Endodermal cell (in vitro differentiated cells): ENCODE results near the gene POLE3. TPM values are rescaled to one million over a fixed set of nuclear protein-coding genes. Genes with fewer than 3 reads are reported as not detected.

ENCODE experiments used
- DNase-seq: peaks from one replicate; pipeline ENCODE4 v3.0.0-alpha.2; 2017
- H3K27ac ChIP-seq: 2 replicates; pipeline ENCODE4 v1.5.1; 2013; ENCODE audit warnings: mild to moderate bottlenecking, low read depth, low read length, moderate library complexity
- H3K27me3 ChIP-seq: 2 replicates; pipeline ENCODE4 v1.6.1; 2013; ENCODE audit warnings: mild to moderate bottlenecking, low read length, moderate library complexity; ENCODE audit not compliant: insufficient read depth, control insufficient read depth, poor library complexity, severe bottlenecking
- H3K36me3 ChIP-seq: 2 replicates; pipeline ENCODE4 v1.7.0; 2013; ENCODE audit warnings: mild to moderate bottlenecking, low read length, moderate library complexity; ENCODE audit not compliant: control insufficient read depth, insufficient read depth
- H3K4me1 ChIP-seq: one replicate; pipeline ENCODE4 v1.7.0; 2013; ENCODE audit warnings: low read length; ENCODE audit not compliant: control insufficient read depth, insufficient read depth
- H3K4me3 ChIP-seq: 2 replicates; pipeline ENCODE4 v1.5.1; 2013; ENCODE audit warnings: mild to moderate bottlenecking, low read length, moderate library complexity
- H3K9ac ChIP-seq: 2 replicates; pipeline ENCODE4 v1.6.1; 2013; ENCODE audit warnings: mild to moderate bottlenecking, low read length, moderate library complexity; ENCODE audit not compliant: poor library complexity, severe bottlenecking; ENCODE audit errors: extremely low read depth
- H3K9me3 ChIP-seq: 2 replicates; pipeline ENCODE4 v1.6.1; 2013; ENCODE audit warnings: mild to moderate bottlenecking, low read length, moderate library complexity; ENCODE audit not compliant: control insufficient read depth
- H3K27ac Mint-ChIP-seq: 2 replicates; pipeline ENCODE4 v1.8.0; 2020; ENCODE audit warnings: mixed read lengths
- H3K27me3 Mint-ChIP-seq: 2 replicates; pipeline ENCODE4 v1.8.0; 2021; ENCODE audit warnings: mild to moderate bottlenecking, mixed read lengths; ENCODE audit not compliant: insufficient read depth
- H3K36me3 Mint-ChIP-seq: 2 replicates; pipeline ENCODE4 v1.8.0; 2020; ENCODE audit warnings: low read depth, mixed read lengths
- H3K4me1 Mint-ChIP-seq: 2 replicates; pipeline ENCODE4 v1.8.0; 2020; ENCODE audit warnings: mixed read lengths
- H3K4me3 Mint-ChIP-seq: 2 replicates; pipeline ENCODE4 v1.8.0; 2020; ENCODE audit warnings: mild to moderate bottlenecking, moderate library complexity, mixed read lengths
- H3K9me3 Mint-ChIP-seq: 2 replicates; pipeline ENCODE4 v1.8.0; 2020; ENCODE audit warnings: mild to moderate bottlenecking, mixed read lengths
- whole genome bisulfite sequencing, 2 experiments: methylation state at CpG; one replicate each; pipeline versions ENCODE4 v1.1.5 to v1.1.7; 2013; ENCODE audit warnings: missing lambda C conversion rate in 2 of 2, mixed read lengths in 1 of 2; ENCODE audit not compliant: insufficient coverage in 1 of 2, insufficient read length in 1 of 2; 5-methylcytosine and 5-hydroxymethylcytosine counted together
- total RNA-seq, 2 donors: library from RNA; stranded (reverse); fragmentation: NEBNext Ultra II Directional in 1 of 2; extraction: Animal tissue kit (Norgen Biotek cat#: 25700) in 1 of 2; gene quantifications; 2 replicates in 1 of 2; 3 replicates in 1 of 2; pipeline ENCODE4 v1.2.1, GENCODE V29; 2021
- TF ChIP-seq, protein P1 (sequence below): fragments of 200-600 bp; sonication (generic); conservative IDR thresholded peaks from 2 replicates; pipeline ENCODE4 v1.5.0; 2021; ENCODE audit warnings: antibody characterized with exemption, mild to moderate bottlenecking

The POLE3 gene
- total RNA-seq, 2 donors from 2014 or later = 36.5 to 45.6 TPM

- Mint-ChIP-seq H3K4me3 (no peak overlapping the region), H3K9me3 (no peaks in the 10 kb centered on the region), H3K36me3 (peaks cover 40% of the 10 kb centered on the region), H3K4me1 (peaks cover 16% of the 10 kb centered on the region), H3K27ac (no peak overlapping the region), H3K27me3 (no peaks in the 10 kb centered on the region)
- no peak overlapping the region for H3K27ac ChIP-seq
- no peak overlapping the region for H3K9ac ChIP-seq
- no peak for DNase-seq
- TF ChIP-seq, protein P1, sequence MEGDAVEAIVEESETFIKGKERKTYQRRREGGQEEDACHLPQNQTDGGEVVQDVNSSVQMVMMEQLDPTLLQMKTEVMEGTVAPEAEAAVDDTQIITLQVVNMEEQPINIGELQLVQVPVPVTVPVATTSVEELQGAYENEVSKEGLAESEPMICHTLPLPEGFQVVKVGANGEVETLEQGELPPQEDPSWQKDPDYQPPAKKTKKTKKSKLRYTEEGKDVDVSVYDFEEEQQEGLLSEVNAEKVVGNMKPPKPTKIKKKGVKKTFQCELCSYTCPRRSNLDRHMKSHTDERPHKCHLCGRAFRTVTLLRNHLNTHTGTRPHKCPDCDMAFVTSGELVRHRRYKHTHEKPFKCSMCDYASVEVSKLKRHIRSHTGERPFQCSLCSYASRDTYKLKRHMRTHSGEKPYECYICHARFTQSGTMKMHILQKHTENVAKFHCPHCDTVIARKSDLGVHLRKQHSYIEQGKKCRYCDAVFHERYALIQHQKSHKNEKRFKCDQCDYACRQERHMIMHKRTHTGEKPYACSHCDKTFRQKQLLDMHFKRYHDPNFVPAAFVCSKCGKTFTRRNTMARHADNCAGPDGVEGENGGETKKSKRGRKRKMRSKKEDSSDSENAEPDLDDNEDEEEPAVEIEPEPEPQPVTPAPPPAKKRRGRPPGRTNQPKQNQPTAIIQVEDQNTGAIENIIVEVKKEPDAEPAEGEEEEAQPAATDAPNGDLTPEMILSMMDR = no peak
- no peaks in the 10 kb centered on the region for H3K27me3 ChIP-seq
- 94 to 96% methylated on average over 3 to 5 of the region's 5 CpGs for WGBS, 2 experiments
- no peak overlapping the region for H3K4me3 ChIP-seq
- H3K9me3 ChIP-seq = no peaks in the 10 kb centered on the region
- peaks cover 10% of the 10 kb centered on the region for H3K4me1 ChIP-seq
- H3K36me3 ChIP-seq = peaks cover 32% of the 10 kb centered on the region
Observed at GRCh38 chr9:113372059-113372458, 38.4 kb downstream of the POLE3 start.

- Histone ChIP-seq H3K9me3 (no peaks in the 10 kb centered on the region), H3K27ac (no peak overlapping the region), H3K36me3 (peaks cover 32% of the 10 kb centered on the region), H3K9ac (no peak overlapping the region), H3K27me3 (no peaks in the 10 kb centered on the region), H3K4me1 (peaks cover 10% of the 10 kb centered on the region), H3K4me3 (no peak overlapping the region)
- H3K4me1 Mint-ChIP-seq = peaks cover 16% of the 10 kb centered on the region
- TF ChIP-seq, protein P1 = peak; percentile 20
- DNase-seq = no peak
- no peaks in the 10 kb centered on the region for H3K9me3 Mint-ChIP-seq
- H3K4me3 Mint-ChIP-seq = no peak overlapping the region
- no peaks in the 10 kb centered on the region for H3K27me3 Mint-ChIP-seq
- H3K27ac Mint-ChIP-seq = no peak overlapping the region
- 79 to 87% methylated on average over 5 to 8 of the region's 8 CpGs for WGBS, 2 experiments
- peaks cover 42% of the 10 kb centered on the region for H3K36me3 Mint-ChIP-seq
Observed at GRCh38 chr9:113370806-113371325, 39.6 kb downstream of the POLE3 start.

DNA sequence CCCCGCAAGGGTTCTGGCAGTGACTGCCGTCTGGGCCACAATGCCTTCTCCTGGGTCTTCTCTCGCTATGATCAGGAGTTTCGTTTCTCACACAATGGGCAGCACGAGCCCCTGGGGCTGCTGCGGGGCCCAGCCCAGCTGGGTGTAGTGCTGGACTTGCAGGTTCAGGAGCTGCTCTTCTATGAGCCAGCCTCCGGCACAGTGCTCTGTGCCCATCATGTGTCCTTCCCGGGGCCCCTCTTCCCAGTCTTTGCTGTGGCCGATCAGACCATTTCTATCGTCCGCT, 40.7 kb downstream of the POLE3 start:
- Histone ChIP-seq H3K27ac (no peak overlapping the region), H3K9me3 (no peaks in the 10 kb centered on the region), H3K27me3 (no peaks in the 10 kb centered on the region), H3K4me1 (peaks cover 10% of the 10 kb centered on the region), H3K4me3 (no peak overlapping the region), H3K36me3 (peaks cover 29% of the 10 kb centered on the region), H3K9ac (no peak overlapping the region)
- Mint-ChIP-seq H3K36me3 (peaks cover 35% of the 10 kb centered on the region), H3K9me3 (no peaks in the 10 kb centered on the region), H3K27ac (no peak overlapping the region), H3K4me1 (peaks cover 15% of the 10 kb centered on the region), H3K27me3 (no peaks in the 10 kb centered on the region), H3K4me3 (no peak overlapping the region)
- no peak for DNase-seq
- 86 to 91% methylated on average over 5 to 11 of the region's 11 CpGs for WGBS, 2 experiments
- TF ChIP-seq, protein P1 = no peak
